ENCODE results near the gene PTPMT1. TPM values are rescaled to one million over a fixed set of nuclear protein-coding genes. Genes with fewer than 3 reads are reported as not detected.
"Not testable (repeated sequence)": the region's sequence is repeated elsewhere in the genome, so short reads cannot be mapped to it uniquely, and the experiment has no call there.

PTPMT1 gene
- total and polyA plus RNA-seq, 8 donors = 35.0 to 75.2 (median 42.0) TPM

GRCh38 chr11:47541070-47541469, 24.3 kb upstream of the PTPMT1 start:
- peaks cover 33 to 87% of the 10 kb centered on the region in 2 donors for H3K4me1 ChIP-seq

DNA sequence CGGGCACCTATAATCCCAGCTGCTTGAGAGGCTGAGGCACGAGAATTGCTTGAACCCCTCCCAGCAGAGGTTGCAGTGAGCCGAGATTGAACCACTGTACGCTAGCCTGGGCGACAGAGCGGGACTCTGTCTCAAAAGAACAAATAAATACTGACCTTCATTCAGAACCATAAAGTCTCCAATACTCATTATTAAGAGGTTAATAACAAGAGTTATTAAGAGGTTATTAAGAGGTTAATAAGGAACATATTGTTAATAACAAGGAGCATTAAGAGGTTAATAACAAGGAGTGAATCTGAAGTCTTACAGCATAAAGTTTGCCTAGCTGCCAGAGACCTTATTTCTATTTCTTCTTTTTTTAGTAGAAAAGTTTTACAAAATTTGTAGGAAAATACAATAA, 20.1 kb upstream of the PTPMT1 start:
- H3K4me3 ChIP-seq = no peak overlapping the region
- intact Hi-C loops (cut with DNase I) = no loop called here
- H3K27me3 ChIP-seq = no peaks in the 10 kb centered on the region
- TF ChIP-seq, protein P1, sequence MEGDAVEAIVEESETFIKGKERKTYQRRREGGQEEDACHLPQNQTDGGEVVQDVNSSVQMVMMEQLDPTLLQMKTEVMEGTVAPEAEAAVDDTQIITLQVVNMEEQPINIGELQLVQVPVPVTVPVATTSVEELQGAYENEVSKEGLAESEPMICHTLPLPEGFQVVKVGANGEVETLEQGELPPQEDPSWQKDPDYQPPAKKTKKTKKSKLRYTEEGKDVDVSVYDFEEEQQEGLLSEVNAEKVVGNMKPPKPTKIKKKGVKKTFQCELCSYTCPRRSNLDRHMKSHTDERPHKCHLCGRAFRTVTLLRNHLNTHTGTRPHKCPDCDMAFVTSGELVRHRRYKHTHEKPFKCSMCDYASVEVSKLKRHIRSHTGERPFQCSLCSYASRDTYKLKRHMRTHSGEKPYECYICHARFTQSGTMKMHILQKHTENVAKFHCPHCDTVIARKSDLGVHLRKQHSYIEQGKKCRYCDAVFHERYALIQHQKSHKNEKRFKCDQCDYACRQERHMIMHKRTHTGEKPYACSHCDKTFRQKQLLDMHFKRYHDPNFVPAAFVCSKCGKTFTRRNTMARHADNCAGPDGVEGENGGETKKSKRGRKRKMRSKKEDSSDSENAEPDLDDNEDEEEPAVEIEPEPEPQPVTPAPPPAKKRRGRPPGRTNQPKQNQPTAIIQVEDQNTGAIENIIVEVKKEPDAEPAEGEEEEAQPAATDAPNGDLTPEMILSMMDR (IDR thresholded peaks at IDR 0.05) = no peak
- H3K4me1 ChIP-seq = peaks cover 11 to 87% of the 10 kb centered on the region in 2 donors
- no peak overlapping the region for H3K27ac ChIP-seq
- H3K36me3 ChIP-seq = peaks cover 0 to 7% of the 10 kb centered on the region in 2 donors
- DNase-seq (no peak), ATAC-seq (no peak)
- no peaks in the 10 kb centered on the region for H3K9me3 ChIP-seq

More at GRCh38 chr11:47541070-47541469, 24.3 kb upstream of the PTPMT1 start:
- no peak overlapping the region for H3K4me3 ChIP-seq
- no peaks in the 10 kb centered on the region for H3K27me3 ChIP-seq
- H3K36me3 ChIP-seq = peaks cover 0 to 9% of the 10 kb centered on the region in 2 donors
- DNase-seq (no peak), ATAC-seq (no peak)
- intact Hi-C loops (cut with DNase I) = no loop called here
- TF ChIP-seq, protein P1 (IDR thresholded peaks at IDR 0.05) = no peak
- peak overlapping the region; percentile 33 to 53 for H3K27ac ChIP-seq
- H3K9me3 ChIP-seq = no peaks in the 10 kb centered on the region

DNA sequence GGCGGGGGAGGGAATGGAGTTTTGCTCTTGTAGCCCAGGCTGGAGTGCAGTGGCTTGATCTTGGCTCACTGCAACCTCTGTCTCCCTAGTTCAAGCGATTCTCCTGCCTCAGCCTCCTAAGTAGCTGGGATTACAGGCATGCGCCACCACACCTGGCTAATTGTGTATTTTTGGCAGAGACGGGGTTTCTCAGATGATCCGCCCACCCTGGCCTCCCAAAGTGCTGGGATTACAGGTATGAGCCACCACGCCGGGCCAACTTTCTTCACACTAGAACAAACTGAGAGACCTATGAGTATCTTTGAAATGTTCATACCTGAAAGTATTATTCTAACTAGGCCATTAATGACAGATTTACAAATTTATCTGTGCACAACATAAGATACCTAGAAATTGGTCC, 19.1 kb upstream of the PTPMT1 start:
- H3K27ac ChIP-seq; H3K27me3 ChIP-seq; H3K4me3 ChIP-seq; ATAC-seq; H3K9me3 ChIP-seq; intact Hi-C loops (cut with DNase I); DNase-seq; H3K36me3 ChIP-seq: not testable (repeated sequence)
- H3K4me1 ChIP-seq = peaks cover 5 to 87% of the 10 kb centered on the region in 2 donors

DNA sequence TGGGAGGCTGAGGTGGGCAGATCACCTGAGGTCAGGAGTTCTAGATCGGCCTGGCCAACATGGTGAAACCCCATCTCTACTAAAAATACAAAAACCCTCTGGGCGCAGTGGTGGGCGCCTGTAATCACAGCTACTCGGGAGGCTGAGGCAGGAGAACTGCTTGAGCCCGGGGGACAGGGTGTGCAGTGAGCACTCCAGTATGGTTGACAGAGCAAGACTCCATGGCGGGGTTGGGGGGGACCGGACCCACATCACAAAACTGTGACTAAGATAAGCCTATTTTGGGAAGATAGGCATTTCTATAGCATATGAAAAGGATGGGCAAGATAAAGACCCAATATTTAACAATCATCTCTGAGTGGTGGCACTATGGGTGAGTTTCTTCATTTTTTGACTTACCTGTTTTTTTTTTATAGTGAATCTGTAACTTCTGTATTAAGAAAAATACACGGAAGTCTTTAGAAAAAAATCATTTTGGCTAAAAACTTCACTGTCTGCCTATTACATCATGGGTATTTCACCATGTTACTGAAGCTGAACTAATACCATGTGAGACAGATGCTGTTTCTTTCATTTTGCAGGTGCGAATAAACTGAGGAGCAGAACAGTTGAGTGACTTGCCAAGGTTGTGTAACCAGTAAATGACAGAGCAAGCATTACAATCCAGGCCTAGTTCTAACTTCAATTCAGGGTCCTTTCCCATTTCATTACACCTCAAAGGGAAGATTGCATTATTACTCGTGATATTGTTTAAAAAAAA, 14.9 kb upstream of the PTPMT1 start:
- peak overlapping the region in 1 of 2 donors; percentile 98 for H3K4me3 ChIP-seq
- no peaks in the 10 kb centered on the region for H3K27me3 ChIP-seq
- DNase-seq (no peak), ATAC-seq (no peak)
- TF ChIP-seq, protein P1 (IDR thresholded peaks at IDR 0.05) = no peak
- H3K27ac ChIP-seq = peak overlapping the region in 1 of 2 donors; percentile 94
- intact Hi-C loops (cut with DNase I) = loop anchor here in 1 of 2 donors (10.0 kb wide), 1 partner anchor 66 kb away; no protein-coding TSS in a partner anchor
- H3K4me1 ChIP-seq = peaks cover 9 to 69% of the 10 kb centered on the region in 2 donors
- no peaks in the 10 kb centered on the region for H3K9me3 ChIP-seq
- peaks cover 0 to under 1% of the 10 kb centered on the region in 2 donors for H3K36me3 ChIP-seq

- Histone ChIP-seq H3K36me3 (no peaks in the 10 kb centered on the region), H3K27ac (peak overlapping the region; percentile 94), H3K4me1 (peaks cover 9 to 67% of the 10 kb centered on the region in 2 donors), H3K4me3 (peak overlapping the region in 1 of 2 donors; percentile 98), H3K27me3 (no peaks in the 10 kb centered on the region), H3K9me3 (no peaks in the 10 kb centered on the region)
- DNase-seq = no peak
- ATAC-seq = no peak
- TF ChIP-seq, protein P1 (IDR thresholded peaks at IDR 0.05) = no peak
- intact Hi-C loops (cut with DNase I) = loop anchor here in 1 of 2 donors (10.0 kb wide), 1 partner anchor 66 kb away; no protein-coding TSS in a partner anchor
Observed at GRCh38 chr11:47551086-47551485, 14.3 kb upstream of the PTPMT1 start.

Measured in left lung (tissue), 10 donors.